ENCODE results near the gene GLIS1. TPM values are rescaled to one million over a fixed set of nuclear protein-coding genes. Genes with fewer than 3 reads are reported as not detected.

Gene GLIS1
- total RNA-seq, 1 donor from 2014 or later: 0.07 TPM

- no peak for FAIRE-seq
- Histone ChIP-seq H4K20me1 (ENCODE audit: insufficient read depth, low read length) (no peaks in the 10 kb centered on the region), H3K4me3 (ENCODE audit: insufficient read depth, low read depth, low read length) (no peak overlapping the region), H3K79me2 (ENCODE audit: insufficient read depth, low read length) (no peaks in the 10 kb centered on the region), H3K27me3 (ENCODE audit: insufficient read depth, low read length) (peaks cover 12% of the 10 kb centered on the region), H3K4me1 (ENCODE audit: insufficient read depth, low read length) (no peaks in the 10 kb centered on the region), H2AFZ (ENCODE audit: low read depth, low read length) (no peak overlapping the region), H3K9ac (ENCODE audit: low read length) (no peak overlapping the region), H3K9me3 (ENCODE audit: insufficient read depth, low read depth, low read length) (no peaks in the 10 kb centered on the region), H3K36me3 (ENCODE audit: insufficient read depth, low read length) (no peaks in the 10 kb centered on the region), H3K27ac (ENCODE audit: low read depth, low read length) (no peak overlapping the region), H3K4me2 (ENCODE audit: low read length) (no peak overlapping the region)
- no peaks in the 10 kb centered on the region for H3K9me3 Mint-ChIP-seq (ENCODE audit: unreplicated experiment)
- peaks cover 2% of the 10 kb centered on the region for H3K4me1 Mint-ChIP-seq (ENCODE audit: low read depth, unreplicated experiment)
- H3K36me3 Mint-ChIP-seq (ENCODE audit: low read depth, unreplicated experiment): no peaks in the 10 kb centered on the region
- peaks cover 19% of the 10 kb centered on the region for H3K27me3 Mint-ChIP-seq (ENCODE audit: low read depth, unreplicated experiment)
- H3K4me3 Mint-ChIP-seq (ENCODE audit: unreplicated experiment): no peak overlapping the region
- TF ChIP-seq EZH2 (IDR thresholded peaks at IDR 0.05; ENCODE audit: insufficient read depth, low read length) (no peak), CTCF (IDR thresholded peaks at IDR 0.05; ENCODE audit: insufficient read depth, low read depth, low read length) (no peak)
- no peak overlapping the region for H3K27ac Mint-ChIP-seq (ENCODE audit: unreplicated experiment)
- DNase-seq (ENCODE audit: low read depth): no peak
Measured at GRCh38 chr1:53471000-53471399, 268.0 kb downstream of the GLIS1 start.

- peak overlapping the region; percentile 47 for H2AFZ ChIP-seq (ENCODE audit: low read depth, low read length)
- Mint-ChIP-seq H3K27ac (ENCODE audit: unreplicated experiment) (no peak overlapping the region), H3K4me1 (ENCODE audit: low read depth, unreplicated experiment) (peaks cover 2% of the 10 kb centered on the region), H3K36me3 (ENCODE audit: low read depth, unreplicated experiment) (no peaks in the 10 kb centered on the region), H3K27me3 (ENCODE audit: low read depth, unreplicated experiment) (peaks cover 17% of the 10 kb centered on the region), H3K4me3 (ENCODE audit: unreplicated experiment) (no peak overlapping the region), H3K9me3 (ENCODE audit: unreplicated experiment) (no peaks in the 10 kb centered on the region)
- no peaks in the 10 kb centered on the region for H3K79me2 ChIP-seq (ENCODE audit: insufficient read depth, low read length)
- H3K9ac ChIP-seq (ENCODE audit: low read length): no peak overlapping the region
- peak overlapping the region; percentile 65 for H3K4me2 ChIP-seq (ENCODE audit: low read length)
- no peaks in the 10 kb centered on the region for H3K9me3 ChIP-seq (ENCODE audit: insufficient read depth, low read depth, low read length)
- no peak for DNase-seq (ENCODE audit: low read depth)
- no peak overlapping the region for H3K4me3 ChIP-seq (ENCODE audit: insufficient read depth, low read depth, low read length)
- H3K27ac ChIP-seq (ENCODE audit: low read depth, low read length): no peak overlapping the region
- FAIRE-seq: no peak
- no peaks in the 10 kb centered on the region for H4K20me1 ChIP-seq (ENCODE audit: insufficient read depth, low read length)
- H3K4me1 ChIP-seq (ENCODE audit: insufficient read depth, low read length): no peaks in the 10 kb centered on the region
- peaks cover 8% of the 10 kb centered on the region for H3K27me3 ChIP-seq (ENCODE audit: insufficient read depth, low read length)
- TF ChIP-seq CTCF (IDR thresholded peaks at IDR 0.05; ENCODE audit: insufficient read depth, low read depth, low read length) (no peak), EZH2 (IDR thresholded peaks at IDR 0.05; ENCODE audit: insufficient read depth, low read length) (no peak)
- no peaks in the 10 kb centered on the region for H3K36me3 ChIP-seq (ENCODE audit: insufficient read depth, low read length)
Measured at GRCh38 chr1:53470584-53470983, 268.4 kb downstream of the GLIS1 start.

- Mint-ChIP-seq H3K27me3 (ENCODE audit: low read depth, unreplicated experiment) (peaks cover 17% of the 10 kb centered on the region), H3K4me3 (ENCODE audit: unreplicated experiment) (no peak overlapping the region), H3K4me1 (ENCODE audit: low read depth, unreplicated experiment) (peaks cover 2% of the 10 kb centered on the region), H3K9me3 (ENCODE audit: unreplicated experiment) (no peaks in the 10 kb centered on the region), H3K27ac (ENCODE audit: unreplicated experiment) (no peak overlapping the region), H3K36me3 (ENCODE audit: low read depth, unreplicated experiment) (no peaks in the 10 kb centered on the region)
- Histone ChIP-seq H4K20me1 (ENCODE audit: insufficient read depth, low read length) (no peaks in the 10 kb centered on the region), H3K27ac (ENCODE audit: low read depth, low read length) (no peak overlapping the region), H2AFZ (ENCODE audit: low read depth, low read length) (peak overlapping the region; percentile 47), H3K9ac (ENCODE audit: low read length) (no peak overlapping the region), H3K4me3 (ENCODE audit: insufficient read depth, low read depth, low read length) (no peak overlapping the region), H3K9me3 (ENCODE audit: insufficient read depth, low read depth, low read length) (no peaks in the 10 kb centered on the region), H3K27me3 (ENCODE audit: insufficient read depth, low read length) (peaks cover 5% of the 10 kb centered on the region), H3K4me1 (ENCODE audit: insufficient read depth, low read length) (no peaks in the 10 kb centered on the region), H3K36me3 (ENCODE audit: insufficient read depth, low read length) (no peaks in the 10 kb centered on the region), H3K79me2 (ENCODE audit: insufficient read depth, low read length) (no peaks in the 10 kb centered on the region), H3K4me2 (ENCODE audit: low read length) (peak overlapping the region; percentile 65)
- TF ChIP-seq EZH2 (IDR thresholded peaks at IDR 0.05; ENCODE audit: insufficient read depth, low read length): no peak
- peak; percentile 69 for TF ChIP-seq CTCF (IDR thresholded peaks at IDR 0.05; ENCODE audit: insufficient read depth, low read depth, low read length)
- FAIRE-seq (no peak), DNase-seq (ENCODE audit: low read depth) (peak; percentile 60)
Measured at GRCh38 chr1:53470155-53470554, 268.8 kb downstream of the GLIS1 start.
